GM23338 (cell line): ENCODE data around the gene ZAP70.

Source experiments
- CREB1 ChIP-seq: fragments of 250-450 bp; sonication (Bioruptor Pico); IDR thresholded peaks from 2 replicates; pipeline ENCODE4 v1.5.0; 2020; ENCODE audit warnings: low read depth, mild to moderate bottlenecking, moderate library complexity
- CTCF ChIP-seq, 2 experiments: fragments of 200-600 bp in 1 of 2; sonication (generic) in 1 of 2; conservative IDR thresholded peaks; 2 replicates each; pipeline versions ENCODE4 v1.5.1 to v1.6.1; 2016 to 2017; ENCODE audit warnings: antibody characterized with exemption in 2 of 2, low read depth in 2 of 2, mild to moderate bottlenecking in 2 of 2, moderate library complexity in 1 of 2
- EZH2 ChIP-seq: fragments of 200-600 bp; sonication (generic); IDR thresholded peaks from one replicate; pipeline ENCODE4 v1.8.0; 2017; ENCODE audit warnings: antibody characterized with exemption, mild to moderate bottlenecking, low read depth; ENCODE audit not compliant: unreplicated experiment
- EZH2phosphoT487 ChIP-seq: fragments of 200-600 bp; sonication (generic); IDR thresholded peaks from one replicate; pipeline ENCODE4 v1.8.1; 2018; ENCODE audit warnings: antibody characterized with exemption; ENCODE audit not compliant: unreplicated experiment
- JUNB ChIP-seq: IDR thresholded peaks from one replicate; pipeline ENCODE4 v1.6.1; 2016; ENCODE audit warnings: antibody characterized with exemption; ENCODE audit not compliant: unreplicated experiment
- NANOG ChIP-seq: IDR thresholded peaks from 2 replicates; pipeline ENCODE4 v1.6.1; 2016; ENCODE audit warnings: antibody characterized with exemption, borderline replicate concordance
- POLR2AphosphoS5 ChIP-seq: IDR thresholded peaks from 2 replicates; pipeline ENCODE4 v1.6.1; 2016; ENCODE audit warnings: antibody characterized with exemption, low read depth
- STAT1 ChIP-seq: IDR thresholded peaks from one replicate; pipeline ENCODE4 v1.6.1; 2016; ENCODE audit warnings: antibody characterized with exemption; ENCODE audit not compliant: unreplicated experiment
- ZNF462 ChIP-seq: fragments of 250-450 bp; sonication (Bioruptor Pico); IDR thresholded peaks from 2 replicates; pipeline ENCODE4 v1.5.0; 2020; ENCODE audit warnings: mild to moderate bottlenecking, moderate library complexity
- TF ChIP-seq, protein P1 (sequence below): IDR thresholded peaks from one replicate; pipeline ENCODE4 v1.6.1; 2018; ENCODE audit warnings: antibody characterized with exemption; ENCODE audit not compliant: unreplicated experiment

DNA sequence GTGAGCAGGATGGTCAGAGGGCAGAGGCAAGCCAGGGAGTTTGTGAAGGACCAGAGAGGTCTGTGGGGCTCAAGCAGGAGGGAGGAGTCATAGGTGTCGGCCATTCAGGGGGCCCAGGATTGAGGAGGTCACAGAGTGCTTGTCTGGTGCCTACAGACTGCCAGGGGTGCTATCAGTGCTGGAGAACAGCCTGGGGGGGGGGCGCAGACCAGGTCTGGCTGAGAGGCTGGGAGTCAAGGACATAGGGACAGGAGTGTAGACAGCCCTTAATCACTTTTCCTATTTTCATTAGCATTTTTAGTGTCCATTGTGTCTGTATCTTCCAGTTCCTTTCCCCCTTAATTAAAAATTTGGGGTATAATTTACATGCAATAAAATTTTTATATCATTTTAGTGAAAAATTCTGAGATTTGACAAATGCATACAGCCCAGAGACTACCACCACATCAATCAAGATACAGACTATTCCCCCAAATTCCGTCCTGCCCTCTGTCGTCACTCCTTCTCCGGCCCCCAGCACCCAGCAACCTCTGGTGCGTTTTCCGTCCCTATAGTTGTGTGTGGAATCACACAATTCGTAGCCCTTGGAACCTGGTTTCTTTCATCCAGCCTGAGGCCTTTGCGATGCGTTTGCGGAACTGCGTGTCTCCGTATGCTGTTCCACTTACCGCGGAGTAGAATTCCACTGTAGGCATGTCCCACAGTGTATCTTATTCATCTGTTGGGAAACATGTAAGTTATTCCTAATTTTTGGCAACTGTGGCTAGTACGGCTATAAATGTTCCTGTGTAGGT is 6.2 kb downstream of the ZAP70 start:
- TF ChIP-seq CTCF (conservative IDR thresholded peaks at IDR 0.05; ENCODE audit: low read depth in 2 of 2), result no peak
- no peak for TF ChIP-seq EZH2
- TF ChIP-seq POLR2AphosphoS5, result no peak
- no peak for TF ChIP-seq EZH2phosphoT487
- TF ChIP-seq, protein P1, sequence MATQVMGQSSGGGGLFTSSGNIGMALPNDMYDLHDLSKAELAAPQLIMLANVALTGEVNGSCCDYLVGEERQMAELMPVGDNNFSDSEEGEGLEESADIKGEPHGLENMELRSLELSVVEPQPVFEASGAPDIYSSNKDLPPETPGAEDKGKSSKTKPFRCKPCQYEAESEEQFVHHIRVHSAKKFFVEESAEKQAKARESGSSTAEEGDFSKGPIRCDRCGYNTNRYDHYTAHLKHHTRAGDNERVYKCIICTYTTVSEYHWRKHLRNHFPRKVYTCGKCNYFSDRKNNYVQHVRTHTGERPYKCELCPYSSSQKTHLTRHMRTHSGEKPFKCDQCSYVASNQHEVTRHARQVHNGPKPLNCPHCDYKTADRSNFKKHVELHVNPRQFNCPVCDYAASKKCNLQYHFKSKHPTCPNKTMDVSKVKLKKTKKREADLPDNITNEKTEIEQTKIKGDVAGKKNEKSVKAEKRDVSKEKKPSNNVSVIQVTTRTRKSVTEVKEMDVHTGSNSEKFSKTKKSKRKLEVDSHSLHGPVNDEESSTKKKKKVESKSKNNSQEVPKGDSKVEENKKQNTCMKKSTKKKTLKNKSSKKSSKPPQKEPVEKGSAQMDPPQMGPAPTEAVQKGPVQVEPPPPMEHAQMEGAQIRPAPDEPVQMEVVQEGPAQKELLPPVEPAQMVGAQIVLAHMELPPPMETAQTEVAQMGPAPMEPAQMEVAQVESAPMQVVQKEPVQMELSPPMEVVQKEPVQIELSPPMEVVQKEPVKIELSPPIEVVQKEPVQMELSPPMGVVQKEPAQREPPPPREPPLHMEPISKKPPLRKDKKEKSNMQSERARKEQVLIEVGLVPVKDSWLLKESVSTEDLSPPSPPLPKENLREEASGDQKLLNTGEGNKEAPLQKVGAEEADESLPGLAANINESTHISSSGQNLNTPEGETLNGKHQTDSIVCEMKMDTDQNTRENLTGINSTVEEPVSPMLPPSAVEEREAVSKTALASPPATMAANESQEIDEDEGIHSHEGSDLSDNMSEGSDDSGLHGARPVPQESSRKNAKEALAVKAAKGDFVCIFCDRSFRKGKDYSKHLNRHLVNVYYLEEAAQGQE, result no peak
- TF ChIP-seq JUNB, result no peak
- TF ChIP-seq CREB1 (CRISPR knock-in tag), result no peak
- no peak for TF ChIP-seq NANOG
- TF ChIP-seq ZNF462 (CRISPR knock-in tag), result no peak
- TF ChIP-seq STAT1, result no peak
